Testis (tissue), 2 donors: ENCODE results near the gene ZNF408.

Experiments used
- CTCF ChIP-seq, 3 experiments: fragments of 450-650 bp in 2 of 3; fragments of 200-600 bp in 1 of 3; sonication (generic) in 1 of 3; IDR thresholded peaks; one replicate each; pipeline ENCODE4 v1.5.1; 2016 to 2019; ENCODE audit warnings: antibody characterized with exemption in 3 of 3, mild to moderate bottlenecking in 2 of 3, moderate library complexity in 1 of 3
- POLR2A ChIP-seq: fragments of 450-650 bp; IDR thresholded peaks from one replicate; pipeline ENCODE4 v1.6.1; 2017; ENCODE audit warnings: antibody characterized with exemption, mild to moderate bottlenecking, moderate library complexity

- TF ChIP-seq POLR2A (no peak), CTCF (IDR thresholded peaks at IDR 0.05) (no peak)
Measured at GRCh38 chr11:46722566-46723358, 21.9 kb downstream of the ZNF408 start.
